HepG2 (cell line): ENCODE data around the gene CHCHD6. TPM values are rescaled to one million over a fixed set of nuclear protein-coding genes. Genes with fewer than 3 reads are reported as not detected.

ENCODE experiments used
- ATAC-seq: fragments of 200-7000 bp; cut with Tn5 transposase; 3 replicates; pipeline ENCODE4 v1.9.1; 2020; ENCODE audit warnings: mild to moderate bottlenecking, moderate library complexity
- BruUV-seq: library from RNA; stranded (reverse); fragments of 400-500 nt; replicated peaks from 2 replicates; lab custom pipeline; 2021; lab: Mats Ljungman, UMichigan
- CTCF ChIA-PET: fragments of 300-600 bp; formaldehyde crosslinking; extraction: SDS; loops from one replicate; lab custom pipeline; 2021; ENCODE audit warnings: low total read pairs, inconsistent platforms, low intra/inter-chr PET ratio; lab: Yijun Ruan, JAX
- POLR2A ChIA-PET: fragments of 350-600 bp; sonication (Branson Sonifier 250); formaldehyde crosslinking; loops from one replicate; lab custom pipeline; 2020; ENCODE audit warnings: antibody characterized with exemption, inconsistent platforms; lab: Yijun Ruan, JAX
- DNase-seq: peaks from one replicate; pipeline ENCODE4 v3.0.0-alpha.2; 2015; ENCODE audit warnings: low spot score
- FAIRE-seq: peaks from 3 replicates; lab custom pipeline; 2011; peaks lifted over from hg19 to GRCh38; lab: Jason Lieb, UNC
- H2AFZ ChIP-seq: one replicate; pipeline ENCODE4 v1.6.1; 2011; ENCODE audit warnings: low read length, inconsistent platforms
- H3K27ac ChIP-seq: fragments of 300-600 bp; 3 replicates; pipeline ENCODE4 v1.8.0; 2011; ENCODE audit warnings: mixed run types, mild to moderate bottlenecking, mixed read lengths, low read length, inconsistent platforms; ENCODE audit not compliant: insufficient read depth; ENCODE audit errors: extremely low read length
- H3K27me3 ChIP-seq, 2 experiments: fragments of 200-600 bp in 1 of 2; 2 replicates in 1 of 2; 3 replicates in 1 of 2; pipeline versions ENCODE4 v1.6.0 to v1.8.0; 2011; ENCODE audit warnings: low read length in 2 of 2, mild to moderate bottlenecking in 2 of 2, moderate library complexity in 2 of 2, inconsistent platforms in 1 of 2; ENCODE audit not compliant: insufficient read depth in 2 of 2, control insufficient read depth in 1 of 2
- H3K36me3 ChIP-seq, 2 experiments: fragments of 200-600 bp in 1 of 2; replicated peaks in 1 of 2; 2 replicates in 1 of 2; 3 replicates in 1 of 2; pipeline versions ENCODE4 v1.5.1 to v1.8.0; 2011; ENCODE audit warnings: low read length in 2 of 2, inconsistent platforms in 1 of 2; ENCODE audit not compliant: insufficient read depth in 2 of 2, control insufficient read depth in 1 of 2
- H3K4me1 ChIP-seq: 2 replicates; pipeline ENCODE4 v1.5.1; 2012; ENCODE audit warnings: low read length, inconsistent platforms; ENCODE audit not compliant: insufficient read depth
- H3K4me2 ChIP-seq: 2 replicates; pipeline ENCODE4 v1.6.0; 2011; ENCODE audit warnings: low read depth, low read length, inconsistent platforms
- H3K4me3 ChIP-seq, 3 experiments: fragments of 200-600 bp in 1 of 3; sonication (generic), shearing (Covaris generic) in 1 of 3; replicated peaks in 1 of 3; 2 replicates each; pipeline ENCODE4 v1.5.1; 2011 to 2016; ENCODE audit warnings: low read length in 3 of 3, inconsistent platforms in 2 of 3, low read depth in 2 of 3, mild to moderate bottlenecking in 2 of 3, control low read depth in 1 of 3, mixed read lengths in 1 of 3; ENCODE audit not compliant: insufficient read depth in 1 of 3
- H3K79me2 ChIP-seq: one replicate; pipeline ENCODE4 v1.6.1; 2011; ENCODE audit warnings: low read length, inconsistent platforms; ENCODE audit not compliant: insufficient read depth
- H3K9ac ChIP-seq: 2 replicates; pipeline ENCODE4 v1.6.0; 2011; ENCODE audit warnings: mild to moderate bottlenecking, low read depth, low read length, inconsistent platforms; ENCODE audit not compliant: insufficient read depth
- H3K9me3 ChIP-seq: 2 replicates; pipeline ENCODE4 v1.5.1; 2012; ENCODE audit warnings: mild to moderate bottlenecking, low read length
- H4K20me1 ChIP-seq: 2 replicates; pipeline ENCODE4 v1.6.0; 2011; ENCODE audit warnings: inconsistent platforms, mild to moderate bottlenecking, low read length, moderate library complexity; ENCODE audit not compliant: insufficient read depth
- KDM3A ChIP-seq: IDR thresholded peaks from 2 replicates; pipeline ENCODE4 v1.6.1; 2018; ENCODE audit warnings: low read depth, missing compliant biosample characterization
- MNT ChIP-seq: fragments of 450-650 bp; IDR thresholded peaks from 2 replicates; pipeline ENCODE4 v1.6.1; 2016
- RAD51 ChIP-seq: fragments of 450-650 bp; IDR thresholded peaks from 2 replicates; pipeline ENCODE4 v1.6.1; 2016; ENCODE audit warnings: borderline replicate concordance
- TERF1 ChIP-seq: sonication (generic); formaldehyde crosslinking; IDR thresholded peaks from 2 replicates; pipeline ENCODE4 v1.8.0; 2022; ENCODE audit warnings: mild to moderate bottlenecking, missing genetic modification reagents, moderate library complexity
- ZNF280B ChIP-seq: sonication (generic); formaldehyde crosslinking; IDR thresholded peaks from 2 replicates; pipeline ENCODE4 v1.5.0; 2020; ENCODE audit warnings: missing genetic modification reagents, mild to moderate bottlenecking, borderline replicate concordance
- ZNF432 ChIP-seq: sonication (generic); formaldehyde crosslinking; IDR thresholded peaks from 2 replicates; pipeline ENCODE4 v1.5.0; 2020; ENCODE audit warnings: missing genetic modification reagents, mild to moderate bottlenecking, borderline replicate concordance
- ZNF83 ChIP-seq: sonication (generic); formaldehyde crosslinking; IDR thresholded peaks from 2 replicates; pipeline ENCODE4 v1.4.0; 2020; ENCODE audit warnings: missing genetic modification reagents, mild to moderate bottlenecking, borderline replicate concordance
- WGBS: methylation state at CpG from one replicate; pipeline ENCODE4 v1.1.6; 2017; ENCODE audit warnings: low lambda C conversion rate; 5-methylcytosine and 5-hydroxymethylcytosine counted together
- in situ Hi-C: cut with HindIII; loops from 2 replicates; pipeline ENCODE4 v1.10.0; 2017; ENCODE audit warnings: low pct_unique_long_range_greater_than_20kb; ENCODE audit not compliant: extremely low pct_ligation_motif_present
- intact Hi-C: fragments of 100-400 bp; cut with micrococcal nuclease; formaldehyde crosslinking; loops from one replicate; pipeline ENCODE4 v1.10.0; 2022; ENCODE audit not compliant: unreplicated experiment
- polyA plus RNA-seq, 8 experiments: library from polyadenylated mRNA; depleted of rRNA in 3 of 8; stranded (reverse) in 7 of 8; unstranded in 1 of 8; fragments of >200 nt; fragmentation: Illumina TruSeq in 4 of 8; extraction: Trizol in 4 of 8; gene quantifications; 2 replicates each; pipeline versions ENCODE4 v1.2.1 to v1.2.3, GENCODE V29; 2011 to 2016; ENCODE audit warnings: low read depth in 4 of 8, missing spikeins in 1 of 8, mixed read lengths in 1 of 8; ENCODE audit not compliant: insufficient read depth in 1 of 8
- total RNA-seq, 5 experiments: library from RNA; depleted of rRNA; stranded (reverse); fragments of >200 nt; fragmentation: Illumina TruSeq; extraction: Trizol; gene quantifications; 2 replicates each; pipeline ENCODE4 v1.2.3, GENCODE V29; 2016; ENCODE audit warnings: low read depth in 1 of 5

The CHCHD6 gene
- total and polyA plus RNA-seq, 2 of the 13 experiments (the other 11 are each of a cell fraction or from before 2014, with no cell fraction given) = 20.3 to 20.8 TPM

GRCh38 chr3:126684218-126684751, 19.8 kb upstream of the CHCHD6 start:
- Histone ChIP-seq H3K4me2 (no peak overlapping the region), H4K20me1 (no peaks in the 10 kb centered on the region), H3K36me3 (no peaks in the 10 kb centered on the region), H3K27ac (no peak overlapping the region), H3K4me3 (no peak overlapping the region), H3K9ac (no peak overlapping the region), H3K79me2 (no peaks in the 10 kb centered on the region), H2AFZ (no peak overlapping the region), H3K27me3 (peaks cover 5 to 32% of the 10 kb centered on the region in 2 experiments; a peak in 4 of 5 replicates), H3K9me3 (no peaks in the 10 kb centered on the region), H3K4me1 (peaks cover 9% of the 10 kb centered on the region)
- in situ Hi-C loops = no loop called here
- intact Hi-C loops = no loop called here
- no peak for ATAC-seq
- ChIA-PET CTCF (no interaction called here), POLR2A (no interaction called here)
- FAIRE-seq = no peak
- TF ChIP-seq ZNF83 (no peak), TERF1 (no peak), RAD51 (no peak), MNT (no peak), ZNF280B (no peak), KDM3A (CRISPR knock-in tag) (no peak), ZNF432 (CRISPR knock-in tag) (no peak)
- WGBS = 30% methylated on average over 7 of the region's 7 CpGs
- BruUV-seq = no TSS peak
- no peak for DNase-seq
